Type B pancreatic cell (in vitro differentiated cells): ENCODE results near the gene PDE3A. TPM values are rescaled to one million over a fixed set of nuclear protein-coding genes. Genes with fewer than 3 reads are reported as not detected.
A peak's percentile ranks its signal among the peaks of the same experiment; 100 is the strongest.

ENCODE experiments used
- DNase-seq: peaks from one replicate; pipeline ENCODE4 v3.0.0; 2021; ENCODE audit warnings: mixed read lengths; ENCODE audit not compliant: unreplicated experiment; ENCODE audit errors: extremely low spot score
- H3K27ac Mint-ChIP-seq: 2 replicates; pipeline ENCODE4 v1.8.0; 2021; ENCODE audit warnings: mild to moderate bottlenecking, mixed read lengths
- H3K27me3 Mint-ChIP-seq: 2 replicates; pipeline ENCODE4 v1.8.0; 2021; ENCODE audit warnings: mixed read lengths
- H3K36me3 Mint-ChIP-seq: 2 replicates; pipeline ENCODE4 v1.8.0; 2021; ENCODE audit warnings: mixed read lengths
- H3K4me1 Mint-ChIP-seq: one replicate; pipeline ENCODE4 v1.8.0; 2021; ENCODE audit warnings: mixed read lengths; ENCODE audit not compliant: unreplicated experiment
- H3K4me3 Mint-ChIP-seq: 2 replicates; pipeline ENCODE4 v1.8.0; 2021; ENCODE audit warnings: mild to moderate bottlenecking, mixed read lengths
- H3K9me3 Mint-ChIP-seq: 2 replicates; pipeline ENCODE4 v1.8.0; 2021; ENCODE audit warnings: mixed read lengths
- total RNA-seq: library from RNA; stranded (reverse); gene quantifications from 2 replicates; pipeline ENCODE4 v1.2.1, GENCODE V29; 2021; ENCODE audit warnings: low replicate concordance
- TF ChIP-seq, protein P1 (sequence below): fragments of 200-600 bp; sonication (generic); conservative IDR thresholded peaks from 2 replicates; pipeline ENCODE4 v1.5.0; 2021; ENCODE audit warnings: antibody characterized with exemption, mild to moderate bottlenecking

The PDE3A gene
- total RNA-seq, 1 donor from 2014 or later = 19.7 TPM

DNA sequence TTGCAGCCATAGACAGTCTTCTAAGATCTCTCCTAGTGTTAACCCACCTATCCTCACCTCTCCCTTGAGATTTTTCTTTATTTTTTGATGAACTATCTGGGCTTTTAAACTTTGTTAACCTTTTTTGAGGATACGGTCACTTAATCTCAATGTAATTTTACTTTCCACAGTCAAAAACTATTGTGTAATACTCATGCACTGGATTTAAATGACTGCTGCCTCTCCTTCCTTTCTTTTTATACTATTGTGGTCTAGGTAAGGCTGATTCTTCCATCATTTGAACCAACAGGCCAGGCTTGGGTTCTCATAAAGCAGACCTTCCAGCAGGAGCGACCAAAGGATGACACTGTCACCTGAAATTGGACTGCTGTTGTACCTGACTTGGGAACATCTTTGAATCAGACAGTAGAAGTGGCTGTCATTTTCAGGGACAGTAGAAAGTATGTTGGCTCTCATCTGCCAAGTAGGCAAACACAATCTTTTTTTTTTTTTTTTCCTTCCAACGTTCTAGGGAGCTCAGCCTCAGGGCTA lies 689 bp upstream of the PDE3A start:
- DNase-seq = no peak
- Mint-ChIP-seq H3K27me3 (peaks cover 61% of the 10 kb centered on the region), H3K4me1 (peaks cover 15% of the 10 kb centered on the region), H3K9me3 (no peaks in the 10 kb centered on the region), H3K36me3 (no peaks in the 10 kb centered on the region), H3K4me3 (peak overlapping the region; percentile 95), H3K27ac (no peak overlapping the region)
- TF ChIP-seq, protein P1, sequence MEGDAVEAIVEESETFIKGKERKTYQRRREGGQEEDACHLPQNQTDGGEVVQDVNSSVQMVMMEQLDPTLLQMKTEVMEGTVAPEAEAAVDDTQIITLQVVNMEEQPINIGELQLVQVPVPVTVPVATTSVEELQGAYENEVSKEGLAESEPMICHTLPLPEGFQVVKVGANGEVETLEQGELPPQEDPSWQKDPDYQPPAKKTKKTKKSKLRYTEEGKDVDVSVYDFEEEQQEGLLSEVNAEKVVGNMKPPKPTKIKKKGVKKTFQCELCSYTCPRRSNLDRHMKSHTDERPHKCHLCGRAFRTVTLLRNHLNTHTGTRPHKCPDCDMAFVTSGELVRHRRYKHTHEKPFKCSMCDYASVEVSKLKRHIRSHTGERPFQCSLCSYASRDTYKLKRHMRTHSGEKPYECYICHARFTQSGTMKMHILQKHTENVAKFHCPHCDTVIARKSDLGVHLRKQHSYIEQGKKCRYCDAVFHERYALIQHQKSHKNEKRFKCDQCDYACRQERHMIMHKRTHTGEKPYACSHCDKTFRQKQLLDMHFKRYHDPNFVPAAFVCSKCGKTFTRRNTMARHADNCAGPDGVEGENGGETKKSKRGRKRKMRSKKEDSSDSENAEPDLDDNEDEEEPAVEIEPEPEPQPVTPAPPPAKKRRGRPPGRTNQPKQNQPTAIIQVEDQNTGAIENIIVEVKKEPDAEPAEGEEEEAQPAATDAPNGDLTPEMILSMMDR = no peak

DNA sequence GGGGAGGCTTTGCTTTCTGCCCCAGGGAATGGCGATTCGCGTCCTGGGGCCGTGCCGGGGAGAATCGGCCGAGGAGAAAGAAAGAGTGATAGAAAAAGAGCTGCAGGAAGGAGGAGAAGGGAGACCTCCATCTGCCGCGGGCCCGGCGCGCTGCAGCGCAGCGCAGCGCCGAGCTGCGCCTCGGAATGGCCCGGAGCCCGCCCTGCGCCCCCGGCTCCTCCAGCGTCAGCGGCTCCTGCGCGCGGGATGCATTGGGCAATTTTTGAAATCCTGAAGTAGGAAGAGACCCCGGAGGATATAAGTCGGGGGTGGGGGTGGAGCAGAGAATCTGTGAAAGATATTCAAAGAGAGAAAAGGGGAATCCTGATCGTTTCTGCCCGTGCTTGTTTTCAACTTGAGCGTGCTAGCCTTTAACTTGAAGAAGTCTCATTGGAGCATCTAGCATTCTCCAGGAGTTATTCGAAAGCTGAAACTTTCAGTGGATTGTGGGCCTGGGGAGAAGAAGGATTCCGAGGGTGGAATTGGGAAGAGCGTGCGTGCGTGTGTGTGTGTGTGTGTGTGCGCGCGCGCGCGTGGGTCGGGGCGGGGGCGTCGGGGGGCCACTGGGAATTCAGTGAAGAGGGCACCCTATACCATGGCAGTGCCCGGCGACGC lies 441 bp downstream of the PDE3A start:
- peak overlapping the region; percentile 95 for H3K4me3 Mint-ChIP-seq
- no peaks in the 10 kb centered on the region for H3K36me3 Mint-ChIP-seq
- peak overlapping the region; percentile 81 for H3K27ac Mint-ChIP-seq
- H3K9me3 Mint-ChIP-seq = no peaks in the 10 kb centered on the region
- peaks cover 67% of the 10 kb centered on the region for H3K27me3 Mint-ChIP-seq
- peaks cover 15% of the 10 kb centered on the region for H3K4me1 Mint-ChIP-seq
- TF ChIP-seq, protein P1 = no peak
- peak; percentile 70 for DNase-seq

GRCh38 chr12:20369305-20370013 lies 1.1 kb downstream of the PDE3A start:
- TF ChIP-seq, protein P1 = peak; percentile 55
- no peaks in the 10 kb centered on the region for H3K9me3 Mint-ChIP-seq
- no peaks in the 10 kb centered on the region for H3K36me3 Mint-ChIP-seq
- peaks cover 15% of the 10 kb centered on the region for H3K4me1 Mint-ChIP-seq
- peak overlapping the region; percentile 95 for H3K4me3 Mint-ChIP-seq
- H3K27me3 Mint-ChIP-seq = peaks cover 70% of the 10 kb centered on the region
- peak overlapping the region; percentile 78 for H3K27ac Mint-ChIP-seq
- peak; percentile 79 for DNase-seq

DNA sequence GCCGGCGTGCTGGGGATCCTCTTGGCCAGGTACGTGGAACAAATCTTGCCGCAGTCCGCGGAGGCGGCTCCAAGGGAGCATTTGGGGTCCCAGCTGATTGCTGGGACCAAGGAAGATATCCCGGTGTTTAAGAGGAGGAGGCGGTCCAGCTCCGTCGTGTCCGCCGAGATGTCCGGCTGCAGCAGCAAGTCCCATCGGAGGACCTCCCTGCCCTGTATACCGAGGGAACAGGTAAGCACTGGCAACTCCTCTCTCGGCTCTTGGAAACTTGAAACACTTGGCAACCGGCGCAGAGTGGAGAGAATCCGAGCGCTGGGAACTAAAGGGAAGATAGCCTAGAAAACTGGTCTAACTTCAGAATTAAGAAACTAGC lies 1.7 kb downstream of the PDE3A start:
- no peak for DNase-seq
- Mint-ChIP-seq H3K9me3 (no peaks in the 10 kb centered on the region), H3K4me1 (peaks cover 15% of the 10 kb centered on the region), H3K36me3 (peaks cover 3% of the 10 kb centered on the region), H3K27ac (peak overlapping the region; percentile 78), H3K4me3 (peak overlapping the region; percentile 95), H3K27me3 (peaks cover 72% of the 10 kb centered on the region)
- TF ChIP-seq, protein P1 = no peak

GRCh38 chr12:20370866-20371519 lies 2.7 kb downstream of the PDE3A start:
- no peak for DNase-seq
- Mint-ChIP-seq H3K4me3 (peak overlapping the region; percentile 95), H3K36me3 (peaks cover 10% of the 10 kb centered on the region), H3K9me3 (no peaks in the 10 kb centered on the region), H3K4me1 (peaks cover 15% of the 10 kb centered on the region), H3K27ac (no peak overlapping the region), H3K27me3 (peaks cover 68% of the 10 kb centered on the region)
- TF ChIP-seq, protein P1 = no peak
